Nephron progenitor cell (in vitro differentiated cells): ENCODE data around the gene ABAT.

ENCODE experiments used
- DNase-seq: peaks from one replicate; pipeline ENCODE4 v3.0.0; 2021
- H3K27ac Mint-ChIP-seq: 2 replicates; pipeline ENCODE4 v1.8.0; 2021; ENCODE audit warnings: mild to moderate bottlenecking, moderate library complexity, mixed read lengths
- H3K27me3 Mint-ChIP-seq: 2 replicates; pipeline ENCODE4 v1.8.0; 2021; ENCODE audit warnings: mild to moderate bottlenecking, low read depth, mixed read lengths; ENCODE audit not compliant: poor library complexity
- H3K36me3 Mint-ChIP-seq: 2 replicates; pipeline ENCODE4 v1.8.0; 2021; ENCODE audit warnings: low read depth, mixed read lengths
- H3K4me1 Mint-ChIP-seq: 2 replicates; pipeline ENCODE4 v1.8.0; 2021; ENCODE audit warnings: mixed read lengths
- H3K4me3 Mint-ChIP-seq: 2 replicates; pipeline ENCODE4 v1.8.0; 2021; ENCODE audit warnings: mild to moderate bottlenecking, moderate library complexity, mixed read lengths
- H3K9me3 Mint-ChIP-seq: 2 replicates; pipeline ENCODE4 v1.8.0; 2021; ENCODE audit warnings: mild to moderate bottlenecking, moderate library complexity, mixed read lengths
- CTCF ChIP-seq: fragments of 200-600 bp; sonication (generic); IDR thresholded peaks from 2 replicates; pipeline ENCODE4 v1.5.0; 2021; ENCODE audit warnings: antibody characterized with exemption

Gene ABAT

GRCh38 chr16:8682551-8683259, 8.3 kb downstream of the ABAT start:
- DNase-seq, result no peak
- TF ChIP-seq CTCF, result no peak
- H3K36me3 Mint-ChIP-seq, result peaks cover 26% of the 10 kb centered on the region
- peaks cover 21% of the 10 kb centered on the region for H3K9me3 Mint-ChIP-seq
- no peak overlapping the region for H3K27ac Mint-ChIP-seq
- peaks cover 38% of the 10 kb centered on the region for H3K4me1 Mint-ChIP-seq
- no peak overlapping the region for H3K4me3 Mint-ChIP-seq
- peaks cover 25% of the 10 kb centered on the region for H3K27me3 Mint-ChIP-seq

DNA sequence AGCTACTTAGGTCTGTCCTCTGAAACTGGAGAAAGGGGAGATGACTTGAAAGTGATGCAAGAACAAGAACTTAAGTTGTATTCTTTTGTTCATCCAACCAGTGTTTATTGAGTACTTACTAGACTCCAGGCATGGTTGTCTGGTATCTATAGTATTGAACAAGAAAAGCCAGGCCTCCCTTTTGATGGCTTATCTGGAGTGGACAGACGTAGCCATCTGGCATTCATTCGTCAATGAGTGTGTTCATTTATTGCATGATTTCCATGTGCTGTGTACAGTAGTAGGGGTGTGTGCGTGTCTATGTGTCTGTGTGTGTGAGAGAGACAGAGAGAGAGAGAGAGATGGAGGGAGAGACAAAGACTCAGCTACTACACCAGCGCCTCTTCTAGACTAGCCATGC, 9.2 kb downstream of the ABAT start:
- no peak for TF ChIP-seq CTCF

DNA sequence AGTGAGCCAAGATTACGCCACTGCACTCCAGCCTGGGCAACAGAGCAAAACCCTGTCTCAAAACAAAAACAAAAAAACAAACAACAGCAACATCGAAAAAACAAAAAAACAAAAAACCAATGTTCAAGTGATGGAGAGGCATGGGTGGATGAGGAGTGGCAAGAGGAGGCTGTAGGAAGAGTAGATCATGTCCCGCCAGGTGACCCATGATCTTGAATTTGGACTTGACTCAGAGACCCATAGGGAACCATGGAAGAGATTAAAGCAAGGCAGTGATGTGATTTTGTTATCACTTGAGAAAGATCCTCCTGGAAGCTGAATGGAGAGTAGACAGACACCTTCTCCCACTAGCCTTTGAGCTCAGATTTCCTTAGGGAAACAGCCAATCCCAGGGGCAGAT, 11.2 kb downstream of the ABAT start:
- Mint-ChIP-seq H3K4me1 (peaks cover 38% of the 10 kb centered on the region), H3K27ac (peak overlapping the region; percentile 77)

More for the DNA sequence above, 9.2 kb downstream of the ABAT start:
- Mint-ChIP-seq H3K27me3 (peaks cover 25% of the 10 kb centered on the region), H3K4me1 (peaks cover 38% of the 10 kb centered on the region), H3K9me3 (peaks cover 24% of the 10 kb centered on the region), H3K36me3 (peaks cover 24% of the 10 kb centered on the region), H3K27ac (no peak overlapping the region), H3K4me3 (no peak overlapping the region)
- no peak for DNase-seq

DNA sequence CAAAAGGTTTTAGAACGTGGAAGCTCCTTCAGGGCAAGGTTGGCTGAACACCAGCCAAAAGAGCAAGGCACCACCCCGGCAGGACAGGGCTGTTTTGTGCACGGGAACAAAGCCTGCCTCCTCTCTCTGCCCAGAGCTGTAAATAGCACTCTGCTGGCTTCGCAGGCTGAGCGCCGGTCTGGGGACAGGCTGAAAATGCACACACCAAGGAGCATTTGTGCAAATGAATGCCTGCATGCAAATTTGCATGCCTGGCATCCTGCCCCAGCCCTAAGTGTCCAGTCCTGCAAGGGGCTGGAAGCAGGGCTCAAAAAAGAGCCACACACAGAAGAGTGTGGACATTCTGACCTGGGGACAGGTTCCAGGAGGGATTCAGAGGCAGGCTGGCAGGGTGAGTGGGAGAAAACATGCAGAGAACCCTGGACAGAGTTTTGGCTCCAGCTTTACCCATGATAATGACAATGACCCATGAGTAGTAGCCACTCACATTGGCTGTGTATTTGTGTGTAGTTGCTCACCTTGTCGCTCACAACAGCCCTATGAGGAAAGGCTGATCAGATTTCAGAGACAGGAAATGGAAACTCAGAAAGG, 11.7 kb downstream of the ABAT start:
- Mint-ChIP-seq H3K36me3 (peaks cover 28% of the 10 kb centered on the region), H3K9me3 (peaks cover 32% of the 10 kb centered on the region), H3K27ac (peak overlapping the region; percentile 77), H3K4me1 (peaks cover 38% of the 10 kb centered on the region), H3K4me3 (peak overlapping the region; percentile 72), H3K27me3 (peaks cover 22% of the 10 kb centered on the region)
- TF ChIP-seq CTCF, result no peak
- DNase-seq, result peak; percentile 41

More for the DNA sequence above, 11.2 kb downstream of the ABAT start:
- H3K4me3 Mint-ChIP-seq, result peak overlapping the region; percentile 72
- peaks cover 25% of the 10 kb centered on the region for H3K36me3 Mint-ChIP-seq
- no peak for DNase-seq
- no peak for TF ChIP-seq CTCF
- H3K27me3 Mint-ChIP-seq, result peaks cover 19% of the 10 kb centered on the region
- peaks cover 27% of the 10 kb centered on the region for H3K9me3 Mint-ChIP-seq

GRCh38 chr16:8686879-8687278, 12.5 kb downstream of the ABAT start:
- H3K36me3 Mint-ChIP-seq, result peaks cover 28% of the 10 kb centered on the region
- H3K27ac Mint-ChIP-seq, result peak overlapping the region; percentile 94
- TF ChIP-seq CTCF, result no peak
- H3K9me3 Mint-ChIP-seq, result peaks cover 39% of the 10 kb centered on the region
- peaks cover 38% of the 10 kb centered on the region for H3K4me1 Mint-ChIP-seq
- peaks cover 15% of the 10 kb centered on the region for H3K27me3 Mint-ChIP-seq
- peak overlapping the region; percentile 72 for H3K4me3 Mint-ChIP-seq
- DNase-seq, result no peak

DNA sequence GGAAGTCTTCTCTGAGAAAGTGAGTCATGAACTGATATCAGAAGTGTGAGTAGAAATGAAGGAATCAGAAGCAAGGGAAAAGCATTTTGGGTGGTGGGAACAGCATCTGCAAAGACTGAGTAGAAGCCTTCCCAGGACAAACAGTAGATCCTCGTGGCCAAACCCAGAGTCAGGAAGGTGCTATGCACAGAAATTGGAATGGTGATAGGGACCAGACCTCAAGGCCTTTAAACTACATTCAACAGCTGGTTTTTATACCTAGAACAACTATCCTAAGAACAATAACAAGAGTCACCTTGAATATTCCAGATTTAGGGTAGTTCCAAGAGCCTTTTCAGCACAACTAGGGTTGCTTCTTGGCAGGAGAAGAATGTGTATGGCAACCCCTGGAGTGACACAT, 15.3 kb downstream of the ABAT start:
- Mint-ChIP-seq H3K9me3 (peaks cover 39% of the 10 kb centered on the region), H3K4me3 (no peak overlapping the region), H3K4me1 (peaks cover 29% of the 10 kb centered on the region), H3K27me3 (peaks cover 13% of the 10 kb centered on the region), H3K27ac (no peak overlapping the region), H3K36me3 (peaks cover 22% of the 10 kb centered on the region)
- no peak for DNase-seq
- no peak for TF ChIP-seq CTCF
